Thyroid gland (tissue), 4 donors: ENCODE results near the gene FITM1.

Experiments
- CTCF ChIP-seq, 6 experiments: fragments of 200-600 bp in 3 of 6; fragments of 450-650 bp in 3 of 6; sonication (generic) in 3 of 6; IDR thresholded peaks; one replicate each; pipeline ENCODE4 v1.5.1; 2016 to 2019; ENCODE audit warnings: antibody characterized with exemption in 6 of 6, mild to moderate bottlenecking in 2 of 6, inconsistent platforms in 1 of 6, moderate library complexity in 1 of 6
- POLR2A ChIP-seq, 2 donors: fragments of 450-650 bp; IDR thresholded peaks; one replicate each; pipeline ENCODE4 v1.6.1; 2017; ENCODE audit warnings: antibody characterized with exemption in 2 of 2, mild to moderate bottlenecking in 2 of 2, moderate library complexity in 1 of 2

GRCh38 chr14:24179294-24179960 is 49.0 kb downstream of the FITM1 start:
- no peak for TF ChIP-seq CTCF (IDR thresholded peaks at IDR 0.05)
- no peak for TF ChIP-seq POLR2A (IDR thresholded peaks at IDR 0.05)
